Thyroid gland (tissue), 4 donors: ENCODE results near the gene SMKR1. TPM values are rescaled to one million over a fixed set of nuclear protein-coding genes. Genes with fewer than 3 reads are reported as not detected.

Experiments
- DNase-seq, 2 donors: peaks; one replicate each; pipeline ENCODE4 v3.0.0-alpha.2; 2019
- H3K27ac ChIP-seq, 3 donors: fragments of 200-600 bp; sonication (generic); 1 replicate in 2 of 3; 2 replicates in 1 of 3; pipeline ENCODE4 v1.5.1; 2016 to 2019; ENCODE audit warnings: mild to moderate bottlenecking in 1 of 3, moderate library complexity in 1 of 3
- H3K27me3 ChIP-seq: fragments of 200-600 bp; sonication (generic); one replicate; pipeline ENCODE4 v1.5.1; 2019
- H3K36me3 ChIP-seq, 2 donors: fragments of 200-600 bp; sonication (generic); one replicate each; pipeline ENCODE4 v1.5.1; 2016 to 2019
- H3K4me1 ChIP-seq, 2 donors: fragments of 200-600 bp; sonication (generic); one replicate each; pipeline ENCODE4 v1.5.1; 2017 to 2019
- H3K4me3 ChIP-seq, 3 donors: fragments of 200-600 bp; sonication (generic); replicated peaks in 1 of 3; 1 replicate in 2 of 3; 2 replicates in 1 of 3; pipeline ENCODE4 v1.5.1; 2016; ENCODE audit warnings: mild to moderate bottlenecking in 1 of 3
- H3K9me3 ChIP-seq: fragments of 200-600 bp; sonication (generic); one replicate; pipeline ENCODE4 v1.5.1; 2017
- CTCF ChIP-seq, 6 experiments: fragments of 200-600 bp in 3 of 6; fragments of 450-650 bp in 3 of 6; sonication (generic) in 3 of 6; IDR thresholded peaks; one replicate each; pipeline ENCODE4 v1.5.1; 2016 to 2019; ENCODE audit warnings: antibody characterized with exemption in 6 of 6, mild to moderate bottlenecking in 2 of 6, inconsistent platforms in 1 of 6, moderate library complexity in 1 of 6
- POLR2A ChIP-seq, 2 donors: fragments of 450-650 bp; IDR thresholded peaks; one replicate each; pipeline ENCODE4 v1.6.1; 2017; ENCODE audit warnings: antibody characterized with exemption in 2 of 2, mild to moderate bottlenecking in 2 of 2, moderate library complexity in 1 of 2
- WGBS, 2 donors: methylation state at CpG; one replicate each; pipeline ENCODE4 v1.1.5; 2017; 5-methylcytosine and 5-hydroxymethylcytosine counted together
- intact Hi-C: fragments of 100-400 bp; cut with DNase I; formaldehyde crosslinking; loops from one replicate; pipeline ENCODE4 v1.15.1; 2023
- total RNA-seq, 4 donors: library from RNA; depleted of rRNA; stranded (reverse); fragments of >200 nt; gene quantifications; one replicate each; pipeline ENCODE4 v1.2.3, GENCODE V29; 2016

The SMKR1 gene
- total RNA-seq, 4 donors from 2014 or later = 0.56 to 2.7 (median 1.1) TPM

GRCh38 chr7:129550693-129551360 is 48.5 kb downstream of the SMKR1 start:
- H3K4me1 ChIP-seq = no peaks in the 10 kb centered on the region
- intact Hi-C loops = no loop called here
- TF ChIP-seq CTCF (IDR thresholded peaks at IDR 0.05) (no peak), POLR2A (IDR thresholded peaks at IDR 0.05) (no peak)
- no peak overlapping the region for H3K27ac ChIP-seq
- no peak overlapping the region for H3K4me3 ChIP-seq
- no peaks in the 10 kb centered on the region for H3K36me3 ChIP-seq
- H3K27me3 ChIP-seq = no peaks in the 10 kb centered on the region
- 73 to 80% methylated on average over 13 of the region's 13 CpGs for WGBS, 2 donors
- H3K9me3 ChIP-seq = no peaks in the 10 kb centered on the region
- DNase-seq = peak in 1 of 2 donors; percentile 9

GRCh38 chr7:129553899-129554461 is 51.6 kb downstream of the SMKR1 start:
- whole genome bisulfite sequencing, 2 donors = 48 to 59% methylated on average over 13 of the region's 13 CpGs
- DNase-seq = peak in 1 of 2 donors; percentile 4
- Histone ChIP-seq H3K27me3 (no peaks in the 10 kb centered on the region), H3K4me1 (no peaks in the 10 kb centered on the region), H3K27ac (no peak overlapping the region), H3K4me3 (no peak overlapping the region), H3K36me3 (no peaks in the 10 kb centered on the region), H3K9me3 (no peaks in the 10 kb centered on the region)
- intact Hi-C loops = no loop called here
- TF ChIP-seq POLR2A (IDR thresholded peaks at IDR 0.05) = no peak
- TF ChIP-seq CTCF (IDR thresholded peaks at IDR 0.05) = no peak

- no peak for DNase-seq
- no peak overlapping the region for H3K27ac ChIP-seq
- no peaks in the 10 kb centered on the region for H3K4me1 ChIP-seq
- no peaks in the 10 kb centered on the region for H3K36me3 ChIP-seq
- H3K9me3 ChIP-seq = no peaks in the 10 kb centered on the region
- 45% methylated on average over 8 of the region's 8 CpGs for WGBS, 2 donors
- H3K27me3 ChIP-seq = no peaks in the 10 kb centered on the region
- intact Hi-C loops = no loop called here
- TF ChIP-seq CTCF (IDR thresholded peaks at IDR 0.05) = no peak
- no peak for TF ChIP-seq POLR2A (IDR thresholded peaks at IDR 0.05)
- H3K4me3 ChIP-seq = no peak overlapping the region
These were observed 54.3 kb downstream of the SMKR1 start for GRCh38 chr7:129556607-129557133.

- no peak for DNase-seq
- Histone ChIP-seq H3K27ac (no peak overlapping the region), H3K27me3 (no peaks in the 10 kb centered on the region), H3K4me1 (no peaks in the 10 kb centered on the region), H3K4me3 (no peak overlapping the region), H3K36me3 (no peaks in the 10 kb centered on the region), H3K9me3 (no peaks in the 10 kb centered on the region)
- intact Hi-C loops = no loop called here
- no peak for TF ChIP-seq CTCF (IDR thresholded peaks at IDR 0.05)
- WGBS, 2 donors = 36 to 58% methylated on average over 11 of the region's 11 CpGs
These were observed 55.6 kb downstream of the SMKR1 start for GRCh38 chr7:129557686-129558481.
